Activated CD8-positive, alpha-beta memory T cell treated with anti-CD3 and anti-CD28 coated beads for 48 hours (primary cell): ENCODE measurements around the gene SCN2B.
"Not testable (repeated sequence)": the region's sequence is repeated elsewhere in the genome, so short reads cannot be mapped to it uniquely, and the experiment has no call there.

Experiments used
- DNase-seq, 3 experiments: peaks; one replicate each; pipeline ENCODE4 v3.0.0-alpha.2; 2020; ENCODE audit warnings: low read depth in 2 of 3, low spot score in 2 of 3

The SCN2B gene

DNA sequence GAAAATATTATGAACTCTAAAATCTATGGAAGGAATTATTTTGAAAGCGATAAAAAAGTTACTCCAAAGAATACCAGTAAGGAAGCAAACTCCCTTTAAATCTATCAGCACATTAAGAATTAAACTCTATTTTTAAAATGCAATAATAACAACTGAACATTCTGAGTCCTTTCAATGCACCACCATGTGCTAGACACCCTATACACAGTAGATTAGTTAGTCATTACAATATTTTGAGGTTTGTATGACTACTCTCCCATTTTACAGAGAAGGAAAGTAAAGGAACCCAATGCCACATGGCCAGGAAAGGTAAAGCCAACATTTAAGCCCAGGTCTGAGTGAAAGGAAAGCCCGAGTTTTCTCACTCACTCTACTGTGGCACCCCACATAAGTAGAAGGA lies 30.6 kb upstream of the SCN2B start:
- DNase-seq, result no peak

GRCh38 chr11:118206391-118207031 lies 30.1 kb upstream of the SCN2B start:
- no peak for DNase-seq

DNA sequence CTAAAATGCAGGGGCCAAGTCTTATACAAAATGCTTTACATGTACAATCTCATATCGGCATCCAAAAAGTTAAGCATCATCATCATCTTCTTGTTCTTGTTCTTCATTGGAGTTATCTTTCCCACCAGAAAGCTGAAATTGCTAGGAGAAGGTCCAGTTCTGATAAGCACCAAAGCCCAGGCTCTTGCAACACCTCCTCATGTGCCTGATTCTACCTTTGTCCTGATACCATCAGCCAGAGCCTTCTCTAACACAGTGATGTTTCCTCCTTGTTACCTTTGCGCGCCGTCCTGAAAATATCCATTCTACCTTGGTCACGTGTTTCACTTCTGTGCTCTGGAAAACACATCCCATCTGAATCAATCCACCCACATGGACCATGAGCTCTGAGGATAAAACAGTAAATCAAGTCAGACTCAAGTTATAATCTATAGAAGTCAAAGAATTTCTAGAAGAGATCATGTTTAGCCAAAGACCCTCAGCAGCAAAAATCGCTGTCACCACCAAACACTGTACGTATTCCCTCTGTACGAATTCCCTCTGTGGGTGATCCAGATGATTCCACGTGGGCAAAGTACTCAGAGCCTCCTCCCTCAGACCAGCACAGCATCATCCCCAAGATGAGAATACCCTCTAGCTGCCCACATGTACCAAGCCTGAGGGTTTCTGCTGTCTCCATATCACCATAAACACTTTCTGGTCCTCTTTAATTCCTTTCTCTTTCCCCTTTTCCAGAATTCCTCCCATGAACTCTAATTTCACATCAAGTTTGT lies 29.4 kb upstream of the SCN2B start:
- no peak for DNase-seq

DNA sequence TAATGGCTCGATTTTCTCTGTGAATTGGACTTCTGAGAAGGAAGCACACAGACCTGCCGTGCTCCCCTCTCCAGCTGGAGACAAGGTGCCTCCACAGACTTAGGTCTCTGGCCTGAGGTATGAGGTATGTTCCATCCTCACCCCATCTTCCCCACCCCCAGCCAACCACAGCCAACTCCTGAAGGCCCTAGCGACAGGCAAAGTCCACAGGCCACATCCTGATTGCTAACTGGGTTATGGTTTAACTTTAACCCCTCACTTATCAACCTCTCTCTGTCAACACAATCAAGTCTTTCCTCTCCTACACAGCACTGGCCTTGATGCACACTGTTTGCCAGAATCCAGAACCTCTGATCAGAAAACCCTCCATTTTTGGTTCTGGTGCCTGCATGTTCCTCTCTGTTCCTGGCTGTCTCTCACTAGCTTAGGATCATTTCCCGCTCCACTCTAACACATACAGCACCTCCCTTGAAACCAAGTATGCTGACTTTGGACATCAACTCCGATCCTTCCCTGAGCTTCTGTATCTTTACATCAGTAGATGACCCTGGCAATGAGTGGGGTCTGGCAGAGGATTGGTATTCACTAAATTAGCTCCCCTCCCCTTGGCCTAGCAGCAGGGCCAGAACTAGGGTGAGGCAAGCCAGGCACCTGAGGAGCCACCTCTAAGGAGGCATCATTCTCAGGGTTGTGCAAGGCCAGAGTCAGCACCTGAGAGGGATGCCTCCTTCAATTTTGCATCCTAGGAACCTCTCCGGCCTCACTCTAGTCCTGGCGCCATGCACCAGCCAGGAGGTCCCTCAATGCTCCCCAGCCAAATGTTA lies 26.4 kb upstream of the SCN2B start:
- DNase-seq, result peak in 1 of 3 experiments; percentile 52

- no peak for DNase-seq
These were observed 25.5 kb upstream of the SCN2B start for GRCh38 chr11:118201966-118202365.

DNA sequence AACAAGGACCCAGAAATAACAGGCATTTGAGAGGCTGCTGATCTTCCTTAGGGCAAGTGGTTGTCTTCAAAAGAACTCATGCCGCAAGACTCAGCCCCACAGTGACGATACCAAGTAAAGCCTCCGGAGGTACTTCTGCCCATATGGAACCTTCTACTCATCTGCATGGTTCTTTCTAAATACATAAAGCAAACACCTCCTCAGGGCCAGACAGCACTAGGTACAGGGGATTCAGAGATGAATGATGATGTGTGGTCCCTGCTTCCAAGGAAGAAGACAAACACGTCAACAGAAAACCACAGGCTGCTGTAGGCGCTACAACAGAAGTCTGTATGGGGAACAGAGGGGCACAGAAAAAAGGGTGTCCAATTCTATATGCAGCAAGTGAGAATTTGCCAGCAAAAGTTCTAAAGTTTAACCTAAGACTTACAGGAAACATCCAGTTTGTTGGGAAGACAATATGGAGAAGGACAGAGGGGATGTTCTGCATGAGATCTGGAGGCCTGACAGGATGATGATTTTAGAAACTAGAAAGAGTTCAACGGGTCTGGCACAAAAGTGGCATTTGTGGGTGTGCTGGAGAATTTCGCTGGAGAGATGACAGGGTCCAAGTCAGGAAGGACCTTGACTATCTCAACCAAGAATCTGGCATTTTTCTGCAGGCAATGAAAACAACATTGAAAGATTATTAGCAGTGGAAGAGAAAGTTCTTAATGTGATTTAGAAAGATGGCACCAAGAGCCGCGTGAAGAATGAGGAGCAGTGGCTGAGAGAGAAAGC lies 24.7 kb upstream of the SCN2B start:
- no peak for DNase-seq

- DNase-seq, result no peak
These were observed 24.1 kb upstream of the SCN2B start for GRCh38 chr11:118200497-118200896.

DNA sequence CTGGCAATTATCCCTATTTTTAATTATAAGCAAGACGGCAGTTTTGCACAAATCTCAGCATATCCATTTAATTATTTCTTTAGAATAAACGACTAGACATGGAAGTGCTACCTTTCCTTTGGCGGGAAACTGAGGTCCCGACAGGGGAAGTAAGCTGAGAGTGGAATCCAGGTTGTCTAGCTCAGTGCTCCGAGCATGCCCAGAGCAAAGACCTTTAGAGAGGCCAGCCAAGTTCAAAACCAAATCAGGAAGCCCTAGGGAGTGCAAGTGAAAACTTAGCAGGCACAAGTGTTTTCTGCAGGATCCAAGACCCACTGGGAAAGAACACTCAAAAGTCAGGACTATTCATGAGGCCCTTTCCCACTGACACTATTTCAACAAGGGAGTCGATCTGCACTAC lies 22.7 kb upstream of the SCN2B start:
- no peak for DNase-seq

- peak in 2 of 3 experiments; percentile 72 to 78 for DNase-seq
These were observed 21.9 kb upstream of the SCN2B start for GRCh38 chr11:118198370-118198769.

- no peak for DNase-seq
These were observed 18.6 kb upstream of the SCN2B start for GRCh38 chr11:118194835-118195627.

DNA sequence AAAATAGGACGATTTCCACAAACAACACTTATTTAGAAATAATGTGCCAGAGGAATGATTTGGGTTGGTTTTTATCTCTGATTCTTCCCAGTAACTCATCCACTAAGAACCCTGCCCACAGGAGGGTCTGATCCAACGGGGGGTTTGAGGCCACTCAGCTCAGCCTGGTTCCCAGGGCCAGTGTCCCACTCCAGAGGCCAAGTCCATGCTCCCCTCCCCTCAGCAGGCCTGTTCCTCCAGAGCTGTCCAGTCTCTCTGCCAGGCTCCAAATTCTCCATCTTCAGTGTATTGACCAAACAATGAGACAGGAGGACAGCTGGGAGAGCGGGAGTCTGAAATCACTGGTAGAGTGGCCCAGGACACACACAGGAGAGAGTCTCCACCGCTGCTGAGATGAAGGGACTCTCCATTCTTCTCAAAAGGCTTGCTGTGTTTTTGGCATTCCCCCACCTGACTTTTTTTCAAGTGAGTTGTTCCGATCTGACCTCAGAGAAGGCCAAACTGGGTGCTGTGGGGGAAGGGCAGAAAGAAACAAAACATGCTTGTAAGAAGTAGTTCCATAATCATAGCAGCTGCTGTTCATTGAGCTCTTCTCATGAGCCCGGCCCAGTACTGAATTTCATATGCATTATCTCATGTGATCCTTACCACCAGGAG lies 17.6 kb upstream of the SCN2B start:
- no peak for DNase-seq

DNA sequence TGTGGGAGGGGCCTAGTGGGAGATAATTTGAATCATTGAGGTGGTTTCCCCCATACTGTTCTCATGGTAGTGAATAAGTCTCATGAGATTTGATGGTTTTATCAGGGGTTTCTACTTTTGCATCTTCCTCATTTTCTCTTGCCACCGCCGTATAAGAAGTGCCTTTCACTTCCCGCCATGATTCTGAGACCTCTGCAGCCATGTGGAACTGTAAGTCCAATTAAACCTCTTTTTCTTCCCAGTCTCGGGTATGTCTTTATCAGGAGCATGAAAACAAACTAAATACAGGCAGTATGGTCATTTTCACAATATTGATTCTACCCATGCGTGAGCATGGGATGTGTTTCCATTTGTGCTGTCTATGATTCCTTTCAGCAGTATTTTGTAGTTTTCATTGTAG lies 16.4 kb upstream of the SCN2B start:
- not testable (repeated sequence) for DNase-seq

GRCh38 chr11:118190942-118191506 lies 14.6 kb upstream of the SCN2B start:
- DNase-seq, result not testable (repeated sequence)

GRCh38 chr11:118186346-118187107 lies 10.1 kb upstream of the SCN2B start:
- DNase-seq, result no peak

GRCh38 chr11:118184784-118185579 lies 8.5 kb upstream of the SCN2B start:
- DNase-seq, result no peak

- DNase-seq, result not testable (repeated sequence)
These were observed 7.3 kb upstream of the SCN2B start for GRCh38 chr11:118183691-118184090.

DNA sequence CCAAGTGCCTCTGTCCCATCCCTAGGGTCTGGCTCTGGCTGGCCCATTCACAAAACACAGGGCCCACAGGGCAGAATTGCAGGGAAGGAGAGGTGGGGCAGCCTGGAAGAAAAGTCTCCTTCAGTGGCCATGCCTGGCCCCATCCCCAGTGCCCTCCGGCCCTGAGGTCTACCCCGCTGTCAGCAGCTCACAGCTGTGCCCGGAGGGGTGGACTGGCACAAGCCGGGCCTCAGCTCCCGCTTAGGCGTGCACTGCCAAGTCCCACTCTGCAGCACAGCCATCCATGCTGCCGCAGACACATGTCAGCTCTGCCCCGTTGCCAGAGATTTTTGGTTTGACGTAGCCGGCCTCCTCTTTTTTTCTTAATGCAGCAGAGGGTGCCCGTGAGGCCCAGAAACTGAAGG lies 3.9 kb upstream of the SCN2B start:
- no peak for DNase-seq

- no peak for DNase-seq
These were observed 317 bp upstream of the SCN2B start for GRCh38 chr11:118176778-118177134.
